ENCODE data around the gene PLA2G4E. TPM values are rescaled to one million over a fixed set of nuclear protein-coding genes. Genes with fewer than 3 reads are reported as not detected.
A peak's percentile ranks its signal among the peaks of the same experiment; 100 is the strongest.

Gene PLA2G4E
- polyA plus RNA-seq, 10 donors: 0.50 to 1.9 (median 1.2) TPM

- DNase-seq: no peak
These were observed 84.7 kb downstream of the PLA2G4E start for GRCh38 chr15:41936155-41936554.

- DNase-seq: no peak
These were observed 85.2 kb downstream of the PLA2G4E start for GRCh38 chr15:41935566-41936020.

GRCh38 chr15:41934843-41935242 is 86.0 kb downstream of the PLA2G4E start:
- no peak for DNase-seq

GRCh38 chr15:41933771-41934170 is 87.1 kb downstream of the PLA2G4E start:
- no peak for DNase-seq

GRCh38 chr15:41933326-41933725 is 87.5 kb downstream of the PLA2G4E start:
- DNase-seq: no peak

- DNase-seq: peak in 1 of 3 donors; percentile 41
These were observed 88.1 kb downstream of the PLA2G4E start for GRCh38 chr15:41932511-41933289.

GRCh38 chr15:41932101-41932500 is 88.7 kb downstream of the PLA2G4E start:
- DNase-seq: no peak

Other genes with a start within 250 kb of the PLA2G4E start
- gene MAPKBP1, start 246.6 kb downstream of the PLA2G4E start, polyA plus RNA-seq (ENCODE audit: insufficient read length in 10 of 10): 10 to 100 TPM in 5 of 10 donors, 1 to 10 TPM in 5; 7.2 to 14.6 (median 10.7) TPM
- gene JMJD7, start 192.9 kb downstream of the PLA2G4E start, polyA plus RNA-seq (ENCODE audit: insufficient read length in 10 of 10): 10 to 100 TPM in 1 of 10 donors, 1 to 10 TPM in 9; 6.3 to 12.2 (median 7.9) TPM
- gene PLA2G4B, start 182.2 kb downstream of the PLA2G4E start, polyA plus RNA-seq (ENCODE audit: insufficient read length in 10 of 10): 1 to 10 TPM; 1.5 to 9.7 (median 6.9) TPM
- 1 to 10 TPM; 2.2 to 5.9 (median 3.1) TPM for gene SPTBN5, start 127.0 kb downstream of the PLA2G4E start, polyA plus RNA-seq (ENCODE audit: insufficient read length in 10 of 10)
- 10 to 100 TPM; 23.4 to 37.9 (median 33.7) TPM for gene EHD4, start 48.5 kb downstream of the PLA2G4E start, polyA plus RNA-seq (ENCODE audit: insufficient read length in 10 of 10)
- gene PLA2G4D, start 73.5 kb upstream of the PLA2G4E start, polyA plus RNA-seq (ENCODE audit: insufficient read length in 10 of 10): under 1 TPM in 9 of 10 donors, not detected in 1; 0.09 to 0.23 (median 0.14) TPM
- gene PLA2G4F, start 135.6 kb upstream of the PLA2G4E start, polyA plus RNA-seq (ENCODE audit: insufficient read length in 10 of 10): 1 to 10 TPM in 2 of 10 donors, under 1 TPM in 4, not detected in 4; 0.05 to 2.7 (median 0.12) TPM
- 10 to 100 TPM; 32.8 to 56.7 (median 44.9) TPM for gene VPS39, start 187.3 kb upstream of the PLA2G4E start, polyA plus RNA-seq (ENCODE audit: insufficient read length in 10 of 10)